NCI-H526 treated with DMSO at 0.1 percent for 48 hours (cell line): ENCODE data around the gene KIAA1671.

Experiments
- DNase-seq: peaks from one replicate; lab custom pipeline; 2025; lab: John Stamatoyannopoulos, UW

KIAA1671 gene

DNA sequence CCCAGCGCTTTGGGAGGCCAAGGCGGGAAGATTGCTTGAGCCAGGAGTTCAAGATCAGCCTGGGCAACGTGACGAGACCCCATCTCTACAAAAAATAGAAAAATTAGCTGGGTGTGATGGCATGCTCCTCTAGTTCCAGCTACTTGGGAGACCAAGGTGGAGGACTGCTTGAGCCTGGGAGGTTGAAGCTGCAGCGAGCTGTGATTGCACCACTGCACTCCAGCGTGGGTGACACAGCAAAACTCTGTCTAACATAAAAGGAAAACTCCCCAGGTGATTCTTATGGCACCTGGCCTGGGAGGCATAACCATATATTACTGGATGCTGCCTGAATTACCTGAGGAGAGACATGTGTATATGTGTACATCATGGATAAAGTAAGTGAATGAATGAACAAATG, 29.1 kb downstream of the KIAA1671 start:
- DNase-seq: no peak

DNA sequence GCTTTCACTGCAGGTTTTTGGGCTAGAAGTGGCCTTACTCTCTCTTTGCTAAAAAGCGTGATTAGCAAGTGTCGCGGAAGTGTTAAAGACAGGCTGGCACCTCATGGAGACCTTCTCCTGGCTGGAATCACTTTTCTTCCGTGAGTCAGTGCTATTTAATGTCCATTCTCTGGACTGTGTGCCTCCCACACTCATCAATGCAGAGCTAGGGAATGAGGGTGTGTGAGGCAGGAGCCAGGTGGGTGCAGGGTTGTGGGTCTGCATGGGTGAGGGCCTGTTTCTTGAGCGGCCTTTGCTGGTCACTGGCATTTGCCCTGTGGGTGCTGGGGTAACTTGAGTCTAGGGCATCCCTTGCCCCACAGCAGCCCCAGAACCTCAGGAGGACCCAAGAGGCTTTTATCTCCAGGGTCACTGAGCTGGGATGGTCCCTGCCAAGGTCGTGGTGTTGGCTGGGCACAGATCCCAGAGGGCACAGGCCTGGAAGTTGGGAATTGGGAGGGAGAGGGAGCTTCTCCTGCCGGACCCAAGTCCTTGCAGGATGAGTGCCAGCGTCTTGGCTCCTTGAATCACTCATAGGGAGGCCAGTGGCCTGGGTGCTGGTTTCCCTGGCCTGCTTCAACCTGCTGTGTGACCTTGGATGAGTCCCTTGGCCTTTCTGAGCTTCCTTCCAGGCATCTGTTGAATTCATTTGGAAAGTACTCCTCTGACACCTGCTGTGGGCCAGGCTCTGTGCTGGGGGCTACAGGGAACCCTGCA, 30.0 kb downstream of the KIAA1671 start:
- DNase-seq: no peak

GRCh38 chr22:24983151-24983550, 30.6 kb downstream of the KIAA1671 start:
- DNase-seq: no peak

DNA sequence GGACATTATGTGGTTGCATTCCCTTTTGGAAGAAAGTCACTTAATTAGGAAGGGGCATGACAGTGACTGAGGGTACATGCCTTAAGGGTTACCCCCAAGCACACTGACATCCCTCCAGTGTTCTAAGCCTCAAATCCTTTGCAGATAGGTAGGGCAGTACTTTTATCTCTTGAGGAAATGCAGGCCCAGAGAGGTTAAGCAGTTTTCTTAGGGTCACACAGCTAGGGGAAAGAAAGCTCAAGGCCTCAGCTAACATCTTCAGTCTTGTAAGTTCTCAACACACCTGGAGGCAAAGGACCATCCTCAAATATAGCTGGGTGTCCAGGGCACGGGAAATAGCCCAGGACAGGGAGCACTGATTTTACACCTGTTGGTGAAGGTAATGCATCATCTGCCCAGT, 31.6 kb downstream of the KIAA1671 start:
- DNase-seq: no peak

DNA sequence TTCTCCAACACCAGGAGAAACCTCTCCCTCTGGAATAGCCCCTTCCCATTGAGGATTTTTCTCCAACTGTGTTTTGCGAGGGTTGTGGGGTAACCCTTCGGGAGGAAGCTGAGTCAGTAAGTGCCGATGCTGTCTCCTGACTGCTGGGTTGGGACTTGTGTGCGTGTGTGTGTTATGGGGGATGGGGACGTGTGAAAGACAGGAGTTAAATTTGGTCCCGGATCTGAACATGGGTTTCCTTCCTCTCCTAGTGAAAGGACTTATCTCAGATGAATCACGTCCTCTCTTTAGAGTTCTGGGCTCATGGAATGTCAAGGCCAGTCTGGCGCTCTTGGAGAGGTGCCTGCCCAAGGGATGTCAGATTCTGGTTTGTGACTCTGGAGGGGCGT, 33.3 kb downstream of the KIAA1671 start:
- DNase-seq: no peak

DNA sequence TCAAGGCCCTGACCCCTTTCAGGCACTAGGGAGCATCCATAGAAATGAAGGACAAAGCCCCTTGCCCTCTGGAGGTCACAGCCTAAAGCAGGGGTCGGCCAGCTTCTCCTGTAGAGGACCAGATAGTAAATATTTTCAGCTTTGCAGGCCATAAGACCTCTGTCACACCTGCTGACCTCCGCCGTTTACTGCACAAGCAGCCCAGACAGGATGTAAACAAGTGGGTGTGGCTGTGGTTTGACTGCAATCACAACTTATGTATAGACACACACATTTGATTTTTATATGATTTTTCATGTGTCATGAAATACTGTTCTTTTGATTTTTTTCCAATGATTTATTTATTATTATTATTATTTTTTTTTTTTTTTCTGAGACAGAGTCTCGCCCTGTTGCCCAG, 34.3 kb downstream of the KIAA1671 start:
- no peak for DNase-seq

GRCh38 chr22:24989135-24989534, 36.6 kb downstream of the KIAA1671 start:
- no peak for DNase-seq

DNA sequence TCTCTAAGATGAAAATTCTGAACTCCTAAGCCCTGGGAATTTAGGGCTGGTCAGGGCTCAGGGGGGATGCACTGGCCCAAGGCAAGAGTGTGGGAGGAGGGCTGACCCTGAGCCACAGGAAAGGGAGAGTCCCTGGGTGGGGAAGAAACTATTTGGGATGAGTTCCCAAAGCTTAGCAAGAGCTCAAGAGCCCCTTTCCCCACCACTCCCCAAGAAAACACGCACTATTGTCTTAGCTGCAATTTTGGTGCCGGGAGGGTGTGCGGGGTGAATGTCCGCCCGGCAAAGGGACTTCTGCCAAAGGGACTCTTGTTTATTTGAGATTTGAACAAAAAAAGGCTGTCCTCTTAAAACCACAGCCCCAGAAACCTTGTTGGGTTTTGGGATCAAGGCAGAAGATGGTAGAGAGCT, 37.0 kb downstream of the KIAA1671 start:
- DNase-seq: no peak

DNA sequence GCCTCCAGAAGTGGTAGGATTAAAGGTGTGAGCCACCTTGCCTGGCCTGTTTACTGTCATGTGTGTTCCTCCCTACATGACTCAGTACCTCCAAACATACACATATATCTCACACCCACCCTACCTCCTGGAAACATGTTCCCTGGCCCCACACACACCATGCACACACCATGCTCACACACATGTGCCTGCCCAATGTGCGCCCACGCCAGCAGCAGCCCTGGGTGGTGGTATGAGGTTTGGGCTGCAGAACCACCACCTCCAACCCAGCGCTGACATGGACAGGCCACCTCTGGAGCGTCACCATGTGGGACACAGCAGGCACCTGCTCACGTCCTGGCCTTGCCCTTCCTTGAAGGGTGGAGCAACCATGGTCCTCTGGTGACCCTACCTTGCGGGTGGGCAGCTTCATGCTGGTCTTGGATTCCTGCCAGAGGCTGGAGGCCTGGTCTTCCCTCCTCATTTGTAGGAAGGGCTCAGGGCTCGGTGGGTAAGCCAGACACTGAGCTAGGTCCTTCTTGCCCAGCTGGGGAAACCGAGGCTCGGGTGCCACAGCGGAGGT, 37.9 kb downstream of the KIAA1671 start:
- no peak for DNase-seq

- no peak for DNase-seq
Measured at GRCh38 chr22:24992946-24993345, 40.4 kb downstream of the KIAA1671 start.

- DNase-seq: peak; percentile 4
Measured at GRCh38 chr22:24994070-24994763, 41.7 kb downstream of the KIAA1671 start.

DNA sequence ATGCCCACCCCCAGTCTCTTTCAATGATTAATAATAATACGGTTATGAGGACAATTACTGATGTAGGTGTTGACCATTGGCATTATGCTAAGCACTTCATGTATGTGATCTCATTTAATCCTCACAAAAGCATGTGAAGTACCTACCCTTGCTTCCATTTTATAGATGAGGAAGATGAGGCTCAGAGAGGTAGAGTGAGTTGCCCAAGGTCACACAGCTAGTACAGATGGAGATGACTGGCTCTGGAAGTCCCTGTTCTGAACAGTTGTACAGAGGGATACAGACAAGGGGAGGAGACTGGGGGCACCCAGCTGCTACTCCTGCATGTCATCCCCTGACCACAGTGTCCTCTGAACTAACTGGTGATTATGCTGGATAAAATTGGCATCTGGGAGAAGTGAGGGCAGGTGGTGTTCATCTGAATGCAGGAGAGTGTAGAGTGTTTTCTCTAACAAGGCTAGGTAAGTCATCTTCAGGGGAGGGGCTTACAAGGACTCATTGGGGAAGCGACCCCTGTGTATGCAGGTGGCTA, 43.2 kb downstream of the KIAA1671 start:
- DNase-seq: no peak

- peak; percentile 81 for DNase-seq
Measured at GRCh38 chr22:24996420-24996952, 44.0 kb downstream of the KIAA1671 start.

GRCh38 chr22:24997023-24997422, 44.5 kb downstream of the KIAA1671 start:
- DNase-seq: no peak

DNA sequence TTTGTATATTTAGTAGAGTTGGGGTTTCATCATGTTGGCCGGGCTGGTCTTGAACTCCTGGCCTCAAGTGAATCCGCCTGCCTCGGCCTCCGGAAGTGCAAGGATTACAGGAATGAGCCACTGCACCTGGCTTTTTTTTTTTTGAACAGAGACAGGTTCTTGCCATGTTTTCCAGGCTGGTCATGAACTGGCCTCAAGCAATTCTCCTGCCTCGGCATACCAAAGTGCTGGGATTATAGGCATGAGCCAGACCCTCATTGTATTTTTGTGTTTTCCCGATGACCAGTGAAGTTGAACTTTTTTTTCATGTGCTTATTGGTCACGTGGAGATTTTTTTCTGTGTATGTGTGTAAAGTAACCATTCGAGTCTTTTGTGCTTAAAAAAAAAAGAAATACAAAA, 48.2 kb downstream of the KIAA1671 start:
- DNase-seq: no peak

GRCh38 chr22:25002241-25002985, 49.9 kb downstream of the KIAA1671 start:
- DNase-seq: no peak

DNA sequence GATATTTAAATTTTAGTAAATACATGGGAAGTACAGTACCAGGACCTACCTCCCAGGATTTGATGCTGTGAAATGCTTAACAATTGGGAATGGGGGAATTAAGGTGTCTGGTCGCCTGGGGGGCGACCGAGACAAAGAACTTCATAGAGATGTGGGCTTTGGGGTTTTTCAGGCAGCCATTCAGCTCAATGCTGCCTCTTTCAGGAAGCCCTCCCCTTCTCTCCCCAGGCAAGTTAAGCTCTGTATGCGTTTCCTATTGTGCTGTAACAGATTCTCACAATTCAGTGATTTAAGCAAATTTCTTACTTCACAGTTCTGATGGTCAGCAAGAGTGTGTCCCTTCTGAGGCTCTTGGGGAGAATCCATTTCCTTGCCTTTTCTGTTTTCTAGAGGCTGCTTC, 53.8 kb downstream of the KIAA1671 start:
- DNase-seq: no peak

DNA sequence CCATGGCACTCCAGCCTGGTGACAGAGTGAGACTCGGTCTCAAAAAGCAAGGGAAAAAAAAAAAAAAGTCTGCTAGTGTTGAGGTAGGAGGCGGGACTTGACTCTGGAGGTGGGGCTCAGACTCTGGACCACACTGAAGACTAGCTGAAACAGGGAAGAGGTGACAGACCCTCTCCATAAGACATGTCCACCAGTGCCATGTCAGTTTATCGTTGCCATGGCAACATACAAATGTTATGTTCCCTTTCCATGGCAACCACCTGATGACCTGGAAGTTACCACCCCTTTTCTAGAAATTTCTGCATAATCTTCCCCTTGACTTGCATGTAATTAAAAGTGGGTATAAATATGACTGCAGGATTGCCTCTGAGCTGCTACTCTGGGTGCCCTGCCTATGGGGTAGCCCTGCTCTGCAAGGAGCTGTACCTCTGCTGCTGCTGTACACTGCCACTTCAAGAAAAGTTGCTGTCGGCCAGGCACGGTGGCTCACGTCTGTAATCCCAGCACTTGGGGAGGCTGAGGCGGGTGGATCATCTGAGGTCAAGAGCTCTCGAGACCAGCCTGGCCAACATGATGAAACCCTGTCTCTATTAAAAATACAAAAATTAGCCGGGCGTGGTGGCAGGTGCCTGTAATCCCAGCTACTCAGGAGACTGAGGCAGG, 55.1 kb downstream of the KIAA1671 start:
- no peak for DNase-seq

- DNase-seq: no peak
Measured at GRCh38 chr22:25008666-25009065, 56.1 kb downstream of the KIAA1671 start.

GRCh38 chr22:25012741-25013143, 60.2 kb downstream of the KIAA1671 start:
- DNase-seq: no peak

DNA sequence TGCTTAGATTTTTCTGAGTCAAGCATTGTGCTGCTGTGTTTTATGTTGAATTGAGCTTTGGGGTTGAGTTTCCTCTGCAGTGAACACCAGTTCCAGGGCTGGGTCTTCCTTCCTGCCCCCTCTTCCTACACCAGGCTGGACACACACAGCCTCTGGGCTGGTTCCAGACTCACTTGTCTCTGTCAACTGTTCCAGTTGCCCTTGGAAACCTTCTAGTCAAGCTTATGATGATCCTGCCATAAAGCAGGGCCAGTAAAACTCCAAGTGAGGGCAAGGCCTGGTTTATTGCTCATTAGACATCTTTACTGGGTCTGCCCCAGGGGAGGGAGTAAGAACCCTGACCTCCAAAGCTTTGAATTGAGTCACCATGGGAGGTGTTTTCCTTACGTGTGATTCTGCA, 61.1 kb downstream of the KIAA1671 start:
- DNase-seq: no peak
